GM19438 (cell line): ENCODE results near the gene ENOX1.
"Not testable (repeated sequence)": the region's sequence is repeated elsewhere in the genome, so short reads cannot be mapped to it uniquely, and the experiment has no call there.

Source experiments
- ATAC-seq: cut with Tn5 transposase; IDR thresholded peaks from one replicate; pipeline ENCODE4 v1.9.1; 2021; ENCODE audit warnings: low read depth; ENCODE audit not compliant: unreplicated experiment

Gene ENOX1

GRCh38 chr13:43193789-43194420 lies 592.9 kb downstream of the ENOX1 start:
- ATAC-seq, result no peak

DNA sequence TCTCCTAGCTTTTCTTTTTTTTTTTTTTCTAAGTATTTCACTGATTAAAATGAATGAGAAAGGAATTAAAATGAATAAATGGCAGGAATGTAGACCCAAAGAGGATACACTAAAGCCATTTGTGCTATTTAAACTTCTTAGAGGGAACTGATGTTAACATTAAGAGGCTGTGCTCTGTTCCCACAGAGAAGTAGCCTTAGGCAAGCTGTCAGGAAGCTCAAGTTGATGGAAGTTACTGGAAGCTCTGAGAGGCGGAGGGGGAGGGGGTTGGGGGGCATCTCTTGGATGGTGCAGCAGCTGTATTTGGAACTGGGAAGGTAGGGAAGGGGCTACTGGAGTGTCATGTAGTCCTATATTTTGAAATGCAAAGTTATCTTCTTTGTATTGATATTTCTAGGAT lies 595.2 kb downstream of the ENOX1 start:
- no peak for ATAC-seq

DNA sequence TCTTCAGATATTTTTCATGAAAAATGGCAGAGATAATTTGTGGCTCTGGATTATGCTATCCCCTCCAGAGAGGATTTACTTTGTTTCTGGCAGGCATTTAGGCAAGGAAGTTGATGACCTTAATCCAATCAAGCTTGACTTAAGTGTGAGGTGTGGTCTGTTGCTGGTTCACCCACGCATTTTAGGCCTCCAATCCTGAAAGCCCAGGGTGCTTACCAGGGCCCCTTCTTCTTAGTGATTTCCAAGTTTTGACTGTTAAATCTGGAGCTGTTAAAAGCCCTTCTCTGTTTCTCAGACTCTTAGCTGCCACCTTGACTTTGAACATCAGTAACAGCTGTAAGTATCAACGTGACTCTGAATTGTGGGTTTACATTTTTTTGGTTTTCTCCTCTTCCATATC lies 601.5 kb downstream of the ENOX1 start:
- ATAC-seq, result no peak

DNA sequence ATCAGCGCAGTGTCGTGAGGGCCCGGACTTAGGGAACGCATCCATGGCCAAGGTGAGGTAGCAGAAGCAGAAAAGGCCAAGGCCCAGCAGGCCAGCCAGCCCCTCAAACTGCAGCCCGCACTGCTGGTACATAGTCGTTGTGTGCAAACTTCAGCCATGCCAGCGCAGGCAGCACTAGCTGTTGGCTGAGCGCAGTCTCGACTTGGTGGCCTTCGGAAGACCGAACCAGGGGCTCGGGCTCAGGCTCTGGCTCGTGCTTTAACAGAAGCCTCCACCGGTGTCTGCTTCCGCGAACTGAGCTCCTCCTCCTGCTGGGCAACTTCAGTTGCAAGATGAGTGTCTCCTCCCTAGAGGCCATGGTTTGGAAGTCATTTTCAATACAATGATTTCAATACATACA lies 605.9 kb downstream of the ENOX1 start:
- ATAC-seq, result no peak

DNA sequence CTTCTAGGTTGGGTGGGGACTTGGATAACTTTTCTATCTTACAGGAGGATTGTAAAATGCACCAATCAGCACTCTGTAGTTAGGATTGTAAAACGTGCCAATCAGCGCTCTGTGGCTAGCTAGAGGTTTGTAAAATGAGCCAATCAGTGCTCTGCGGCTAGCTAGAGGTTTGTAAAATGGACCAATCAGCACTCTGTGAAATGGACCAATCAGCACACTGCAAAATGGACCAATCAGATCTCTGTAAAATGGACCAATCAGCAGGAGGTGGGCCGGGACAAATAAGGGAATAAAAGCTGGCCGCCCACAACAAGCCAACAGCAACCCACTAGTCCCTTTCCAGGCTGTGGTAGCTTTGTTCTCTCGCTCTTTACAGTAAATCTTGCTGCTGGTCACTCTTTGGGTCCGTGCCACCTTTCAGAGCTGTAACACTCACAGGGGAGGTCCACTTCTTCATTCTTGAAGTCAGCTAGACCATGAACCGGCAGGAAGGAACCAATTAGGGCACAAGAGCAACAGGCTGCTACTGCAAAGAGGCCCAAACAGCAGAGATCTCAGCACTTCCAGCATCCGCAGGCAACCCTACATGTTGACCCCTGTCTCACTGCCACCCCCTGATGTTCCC lies 606.6 kb downstream of the ENOX1 start:
- no peak for ATAC-seq

DNA sequence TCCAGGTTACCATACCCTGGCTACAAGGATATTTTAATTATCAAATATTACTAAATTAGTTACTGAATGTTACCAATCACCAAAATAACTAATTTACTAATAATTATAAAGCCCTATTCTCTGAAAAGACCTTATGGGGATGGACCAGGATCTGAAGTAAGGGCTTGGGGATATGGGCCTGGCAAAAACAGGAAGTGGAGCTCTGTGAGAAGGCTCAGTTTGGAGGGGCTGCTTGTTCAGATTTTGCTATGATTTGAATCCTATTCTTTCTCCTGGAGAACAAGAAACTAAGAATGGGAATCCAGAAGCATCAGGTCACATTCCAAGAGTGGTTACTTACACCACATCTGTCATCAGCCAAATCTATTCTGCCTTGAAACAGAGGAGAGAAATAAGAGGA lies 615.3 kb downstream of the ENOX1 start:
- no peak for ATAC-seq

DNA sequence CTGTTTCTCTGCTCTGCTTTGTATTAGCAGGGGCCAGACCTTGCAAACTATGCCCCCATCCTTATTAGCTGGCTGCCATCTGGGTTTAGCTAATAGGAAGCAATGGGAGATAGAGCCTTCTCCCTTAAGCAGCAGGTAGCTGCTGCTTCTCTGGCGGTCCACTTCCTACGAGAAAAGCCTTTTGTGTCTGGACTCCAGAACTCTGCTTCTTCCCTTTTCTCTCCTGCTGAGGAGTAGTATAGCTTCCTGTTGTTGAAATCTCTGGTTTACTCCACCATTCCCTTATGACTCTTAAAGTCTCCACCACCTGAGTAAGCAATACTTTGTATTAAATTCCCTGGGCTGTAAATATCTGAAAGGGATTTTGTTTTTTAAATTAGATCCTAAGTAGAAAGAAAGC lies 616.3 kb downstream of the ENOX1 start:
- ATAC-seq, result no peak

DNA sequence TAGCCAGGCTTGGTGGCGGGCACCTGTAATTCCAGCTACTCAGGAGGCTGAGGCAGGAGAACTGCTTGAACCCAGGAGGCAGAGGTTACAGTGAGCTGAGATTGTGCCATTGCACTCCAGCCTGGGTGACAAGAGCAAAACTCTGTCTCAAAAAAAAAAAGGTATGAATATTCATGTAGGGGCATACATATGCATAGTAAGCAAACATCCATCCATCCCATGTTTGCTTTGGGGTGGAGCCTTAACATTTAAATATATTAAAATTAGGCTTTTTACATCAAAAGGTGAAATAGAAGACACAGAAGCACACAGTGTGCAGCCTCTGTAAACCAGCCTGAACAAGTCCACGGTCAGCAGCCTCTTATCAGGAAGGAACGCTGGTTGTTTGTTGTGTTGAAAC lies 618.3 kb downstream of the ENOX1 start:
- ATAC-seq, result not testable (repeated sequence)

- no peak for ATAC-seq
These were observed 619.0 kb downstream of the ENOX1 start for GRCh38 chr13:43167731-43168130.

DNA sequence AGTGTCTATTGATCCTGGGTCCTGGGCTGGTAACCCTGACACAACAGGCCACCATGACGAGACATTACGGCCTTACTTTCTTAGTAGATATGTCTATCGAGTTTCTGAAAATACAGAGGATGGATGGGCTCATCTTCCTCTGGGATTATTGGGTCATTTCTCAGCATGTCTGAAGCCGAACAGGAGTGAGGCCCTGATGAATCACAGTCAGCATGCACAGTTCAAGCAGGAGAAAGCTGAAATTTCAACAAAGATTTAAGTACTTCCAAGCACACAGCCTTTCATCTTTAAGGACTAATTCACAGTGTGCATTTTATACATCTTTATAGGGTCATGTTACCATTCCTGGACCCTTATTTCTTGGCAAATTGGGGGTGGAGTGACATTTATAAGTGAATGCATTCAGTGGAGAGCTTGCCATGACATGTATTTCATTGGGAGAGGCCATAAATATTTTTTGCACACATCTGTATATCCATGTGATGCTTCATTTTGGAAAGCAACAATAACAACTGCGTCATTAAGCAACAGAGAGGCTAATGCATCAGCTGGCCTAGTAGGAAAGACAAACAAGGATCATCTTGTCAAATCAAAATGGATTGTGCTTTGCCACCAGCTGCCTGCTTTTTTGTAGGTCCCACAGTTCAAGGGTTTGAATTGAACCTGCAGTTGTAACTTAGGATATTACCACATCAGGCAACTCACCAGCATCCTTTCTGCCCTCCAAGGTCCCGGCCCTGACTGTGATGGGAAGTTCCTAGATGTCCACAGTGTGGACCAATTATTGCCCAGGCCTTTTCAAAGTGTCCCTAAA lies 619.9 kb downstream of the ENOX1 start:
- no peak for ATAC-seq
